Measurements from ENCODE around the gene IRGQ. TPM values are rescaled to one million over a fixed set of nuclear protein-coding genes. Genes with fewer than 3 reads are reported as not detected.

IRGQ gene
- polyA plus RNA-seq, 1 experiment, result 5.4 TPM

- no peak for DNase-seq (ENCODE audit: low read depth)
- CTCF ChIA-PET, result interaction anchor here (1.0 kb wide), 1 partner anchor 11 kb away, joined by 3 read pairs; no protein-coding TSS in a partner anchor
- POLR2A ChIA-PET, result no interaction called here
- no peaks in the 10 kb centered on the region for H3K27me3 ChIP-seq (ENCODE audit: control insufficient read depth, insufficient read depth, low read length)
- H3K4me3 ChIP-seq (ENCODE audit: low read depth, low read length), result no peak overlapping the region
- TF ChIP-seq CTCF (IDR thresholded peaks at IDR 0.05; ENCODE audit: insufficient read depth, low read depth, low read length), result no peak
- H3K36me3 ChIP-seq (ENCODE audit: control insufficient read depth, insufficient read depth, low read length), result peaks cover 16% of the 10 kb centered on the region
These were observed 49.4 kb downstream of the IRGQ start for GRCh38 chr19:43546581-43546980.

- POLR2A ChIA-PET, result no interaction called here
- H3K36me3 ChIP-seq (ENCODE audit: control insufficient read depth, insufficient read depth, low read length), result peaks cover 13% of the 10 kb centered on the region
- no peak for DNase-seq (ENCODE audit: low read depth)
- TF ChIP-seq CTCF (IDR thresholded peaks at IDR 0.05; ENCODE audit: insufficient read depth, low read depth, low read length), result no peak
- no peak overlapping the region for H3K4me3 ChIP-seq (ENCODE audit: low read depth, low read length)
- H3K27me3 ChIP-seq (ENCODE audit: control insufficient read depth, insufficient read depth, low read length), result no peaks in the 10 kb centered on the region
- CTCF ChIA-PET, result interaction anchor here (1.5 kb wide), 1 partner anchor 11 kb away, joined by 5 read pairs; no protein-coding TSS in a partner anchor
These were observed 50.0 kb downstream of the IRGQ start for GRCh38 chr19:43545981-43546380.

GRCh38 chr19:43545276-43545675 is 50.7 kb downstream of the IRGQ start:
- Histone ChIP-seq H3K36me3 (ENCODE audit: control insufficient read depth, insufficient read depth, low read length) (peaks cover 16% of the 10 kb centered on the region), H3K27me3 (ENCODE audit: control insufficient read depth, insufficient read depth, low read length) (no peaks in the 10 kb centered on the region), H3K4me3 (ENCODE audit: low read depth, low read length) (no peak overlapping the region)
- ChIA-PET CTCF (interaction anchor here (1.4 to 1.5 kb wide), 2 partner anchors 10 kb away, joined by 4 to 5 read pairs; no protein-coding TSS in a partner anchor), POLR2A (no interaction called here)
- no peak for TF ChIP-seq CTCF (IDR thresholded peaks at IDR 0.05; ENCODE audit: insufficient read depth, low read depth, low read length)
- no peak for DNase-seq (ENCODE audit: low read depth)

- peaks cover 16% of the 10 kb centered on the region for H3K36me3 ChIP-seq (ENCODE audit: control insufficient read depth, insufficient read depth, low read length)
- no peak for TF ChIP-seq CTCF (IDR thresholded peaks at IDR 0.05; ENCODE audit: insufficient read depth, low read depth, low read length)
- H3K4me3 ChIP-seq (ENCODE audit: low read depth, low read length), result no peak overlapping the region
- ChIA-PET POLR2A (no interaction called here), CTCF (interaction anchor here (0.8 to 2.3 kb wide), 3 partner anchors 11 to 14 kb away, joined by 3 to 7 read pairs (median 4); no protein-coding TSS in a partner anchor)
- H3K27me3 ChIP-seq (ENCODE audit: control insufficient read depth, insufficient read depth, low read length), result no peaks in the 10 kb centered on the region
- no peak for DNase-seq (ENCODE audit: low read depth)
These were observed 51.9 kb downstream of the IRGQ start for GRCh38 chr19:43544077-43544476.

- ChIA-PET POLR2A (no interaction called here), CTCF (interaction anchor here (2.3 kb wide), 1 partner anchor 13 kb away, joined by 7 read pairs; no protein-coding TSS in a partner anchor)
- H3K27me3 ChIP-seq (ENCODE audit: control insufficient read depth, insufficient read depth, low read length), result no peaks in the 10 kb centered on the region
- no peak for TF ChIP-seq CTCF (IDR thresholded peaks at IDR 0.05; ENCODE audit: insufficient read depth, low read depth, low read length)
- peaks cover 16% of the 10 kb centered on the region for H3K36me3 ChIP-seq (ENCODE audit: control insufficient read depth, insufficient read depth, low read length)
- DNase-seq (ENCODE audit: low read depth), result no peak
- H3K4me3 ChIP-seq (ENCODE audit: low read depth, low read length), result no peak overlapping the region
These were observed 53.8 kb downstream of the IRGQ start for GRCh38 chr19:43541920-43542650.
